ENCODE data around the gene FREM1.

DNA sequence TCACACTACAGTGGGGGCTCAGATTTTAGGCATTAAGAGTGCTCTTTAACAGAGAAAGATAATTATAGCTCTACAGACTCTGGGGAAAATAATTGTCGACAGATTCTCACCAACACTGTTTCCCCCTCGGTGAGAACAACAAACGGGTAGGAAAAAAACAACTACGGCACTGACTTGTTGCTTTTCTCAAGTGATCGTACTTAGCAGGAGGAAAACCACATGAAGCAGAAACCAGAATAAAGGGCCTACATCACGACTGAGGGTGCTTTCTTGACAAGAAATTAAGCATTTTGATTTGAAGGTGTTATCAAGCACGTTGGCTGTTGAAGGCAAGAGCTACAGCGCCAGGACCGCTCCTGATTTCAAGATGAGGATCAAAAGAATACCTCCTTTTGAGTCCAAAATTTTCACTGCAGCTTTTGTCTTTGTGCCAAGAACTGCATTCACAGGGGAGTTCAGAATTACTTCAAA, 160.5 kb downstream of the FREM1 start:
- TF ChIP-seq CTCF (IDR thresholded peaks at IDR 0.05) (no peak), POLR2A (IDR thresholded peaks at IDR 0.05) (no peak)
